RWPE1 (cell line): ENCODE data around the gene NKAPD1.

ENCODE experiments used
- CTCF ChIA-PET: fragments of 350-600 bp; sonication (Branson Sonifier 250); formaldehyde crosslinking; extraction: SDS; loops from one replicate; lab custom pipeline; 2021; lab: Yijun Ruan, JAX
- POLR2A ChIA-PET: fragments of 400-600 bp; formaldehyde crosslinking; extraction: SDS; loops from one replicate; lab custom pipeline; 2020; ENCODE audit warnings: antibody characterized with exemption; ENCODE audit not compliant: low non-redundant PET; lab: Yijun Ruan, JAX
- DNase-seq: peaks from one replicate; pipeline ENCODE4 v3.0.0; 2012; ENCODE audit warnings: low spot score
- H3K27ac ChIP-seq: fragments of 450-650 bp; 2 replicates; pipeline ENCODE4 v1.5.1; 2017
- TF ChIP-seq, protein P1 (sequence below): fragments of 450-650 bp; conservative IDR thresholded peaks from 2 replicates; pipeline ENCODE4 v1.5.1; 2017; ENCODE audit warnings: low read depth, mild to moderate bottlenecking

The NKAPD1 gene

DNA sequence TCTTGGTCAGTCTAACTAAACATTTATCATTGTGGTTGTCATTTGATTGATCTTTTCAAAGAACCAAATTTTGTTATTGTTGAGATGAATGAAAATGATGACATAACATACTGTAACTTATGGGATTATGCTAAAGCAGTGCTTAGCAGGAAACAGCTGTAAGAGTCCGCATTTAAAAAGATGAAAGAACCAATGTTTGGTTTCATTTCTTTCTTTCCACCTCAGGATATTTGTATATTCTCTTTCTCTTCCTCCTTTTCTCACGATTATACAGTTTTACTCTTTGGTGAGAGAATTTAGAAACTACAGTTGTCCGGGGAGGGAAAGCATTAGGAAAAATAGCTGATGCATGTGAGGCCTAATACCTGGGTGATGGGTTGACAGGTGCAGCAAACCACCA lies 23.4 kb upstream of the NKAPD1 start:
- H3K27ac ChIP-seq, result no peak overlapping the region
- POLR2A ChIA-PET, result no interaction called here
- no peak for DNase-seq
- TF ChIP-seq, protein P1, sequence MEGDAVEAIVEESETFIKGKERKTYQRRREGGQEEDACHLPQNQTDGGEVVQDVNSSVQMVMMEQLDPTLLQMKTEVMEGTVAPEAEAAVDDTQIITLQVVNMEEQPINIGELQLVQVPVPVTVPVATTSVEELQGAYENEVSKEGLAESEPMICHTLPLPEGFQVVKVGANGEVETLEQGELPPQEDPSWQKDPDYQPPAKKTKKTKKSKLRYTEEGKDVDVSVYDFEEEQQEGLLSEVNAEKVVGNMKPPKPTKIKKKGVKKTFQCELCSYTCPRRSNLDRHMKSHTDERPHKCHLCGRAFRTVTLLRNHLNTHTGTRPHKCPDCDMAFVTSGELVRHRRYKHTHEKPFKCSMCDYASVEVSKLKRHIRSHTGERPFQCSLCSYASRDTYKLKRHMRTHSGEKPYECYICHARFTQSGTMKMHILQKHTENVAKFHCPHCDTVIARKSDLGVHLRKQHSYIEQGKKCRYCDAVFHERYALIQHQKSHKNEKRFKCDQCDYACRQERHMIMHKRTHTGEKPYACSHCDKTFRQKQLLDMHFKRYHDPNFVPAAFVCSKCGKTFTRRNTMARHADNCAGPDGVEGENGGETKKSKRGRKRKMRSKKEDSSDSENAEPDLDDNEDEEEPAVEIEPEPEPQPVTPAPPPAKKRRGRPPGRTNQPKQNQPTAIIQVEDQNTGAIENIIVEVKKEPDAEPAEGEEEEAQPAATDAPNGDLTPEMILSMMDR, result no peak
- CTCF ChIA-PET, result interaction anchor here (0.6 kb wide), 1 partner anchor 31 kb away, joined by 3 read pairs; no protein-coding TSS in a partner anchor

DNA sequence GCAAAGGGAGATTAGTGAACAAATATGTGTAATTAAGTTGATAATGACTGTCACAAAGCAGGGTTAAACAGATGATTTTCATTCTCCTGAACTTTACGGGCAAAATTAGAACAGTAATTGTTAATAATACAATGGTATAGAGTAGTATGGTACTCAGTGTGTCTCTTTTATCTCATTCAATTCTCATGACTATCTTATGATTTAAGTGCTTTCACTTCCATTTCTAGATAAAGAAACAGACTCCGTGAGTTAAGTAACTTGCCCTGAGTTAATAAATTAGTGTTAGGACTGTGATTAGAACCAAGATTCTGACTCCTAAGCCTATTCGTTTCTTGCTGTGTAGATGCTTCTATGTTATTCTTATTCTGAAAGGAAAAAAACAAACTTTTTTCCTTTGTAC lies 22.3 kb upstream of the NKAPD1 start:
- POLR2A ChIA-PET, result no interaction called here
- CTCF ChIA-PET, result no interaction called here
- no peak for DNase-seq
- no peak overlapping the region for H3K27ac ChIP-seq
- TF ChIP-seq, protein P1, result no peak

DNA sequence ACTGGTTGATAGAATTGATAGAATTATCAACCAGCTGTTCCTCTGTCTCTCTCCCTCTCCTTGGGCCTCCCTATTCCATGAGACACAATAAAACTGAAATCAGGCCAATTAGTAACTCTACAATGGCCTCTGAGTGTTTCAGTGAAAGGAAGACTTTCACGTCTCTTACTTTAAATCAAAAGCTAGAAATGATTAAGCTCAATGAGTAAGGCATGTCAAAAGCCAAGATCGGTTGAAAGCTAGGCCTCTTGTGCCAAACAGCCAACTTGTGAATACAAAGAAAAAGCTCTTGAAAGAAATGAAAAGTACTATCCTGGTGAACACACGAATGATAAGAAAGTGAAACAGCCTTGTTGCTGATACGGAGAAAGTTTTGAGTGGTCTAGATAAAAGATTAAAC lies 16.9 kb upstream of the NKAPD1 start:
- POLR2A ChIA-PET, result no interaction called here
- CTCF ChIA-PET, result no interaction called here
- TF ChIP-seq, protein P1, result no peak
- no peak for DNase-seq
- H3K27ac ChIP-seq, result no peak overlapping the region

DNA sequence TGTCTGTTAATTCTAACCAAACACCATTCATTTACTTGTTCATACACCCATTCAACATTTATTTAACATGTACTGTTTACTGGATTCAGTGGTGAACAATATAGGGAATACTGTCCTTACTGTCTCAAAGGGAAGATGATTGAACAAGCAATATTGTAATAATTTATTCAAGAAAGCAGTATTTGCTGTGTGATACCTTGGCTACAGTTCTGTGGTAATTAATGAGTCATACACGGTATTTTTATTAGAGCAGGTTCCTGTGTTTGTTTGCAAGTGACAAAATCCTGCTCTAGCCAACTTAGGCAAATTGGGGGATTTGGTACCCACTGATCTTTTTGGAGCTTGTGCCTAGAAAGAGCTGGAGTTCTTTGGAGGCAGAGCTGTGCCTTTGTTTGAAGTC lies 16.0 kb upstream of the NKAPD1 start:
- CTCF ChIA-PET, result no interaction called here
- no peak overlapping the region for H3K27ac ChIP-seq
- DNase-seq, result no peak
- TF ChIP-seq, protein P1, result no peak
- POLR2A ChIA-PET, result no interaction called here

DNA sequence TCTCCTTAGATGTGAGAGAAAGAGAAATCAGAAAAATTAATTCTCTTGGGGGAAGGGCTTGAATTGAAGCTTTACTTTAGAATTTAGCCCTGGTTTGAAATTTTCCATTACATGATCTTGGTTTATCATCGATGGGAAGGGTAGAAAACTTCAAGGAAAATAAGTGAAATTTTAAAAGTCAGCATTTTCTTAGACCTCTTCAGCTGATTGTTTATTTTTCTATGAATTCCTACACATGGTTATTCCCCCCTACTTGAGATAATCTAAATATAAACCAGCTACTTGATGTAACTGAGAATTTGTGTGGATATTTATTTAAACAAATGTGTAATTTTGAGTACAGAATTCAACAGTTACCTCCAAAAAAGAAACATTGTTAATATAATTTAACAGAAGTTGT lies 11.2 kb upstream of the NKAPD1 start:
- TF ChIP-seq, protein P1, result no peak
- no peak overlapping the region for H3K27ac ChIP-seq
- no peak for DNase-seq
- POLR2A ChIA-PET, result no interaction called here
- CTCF ChIA-PET, result no interaction called here

DNA sequence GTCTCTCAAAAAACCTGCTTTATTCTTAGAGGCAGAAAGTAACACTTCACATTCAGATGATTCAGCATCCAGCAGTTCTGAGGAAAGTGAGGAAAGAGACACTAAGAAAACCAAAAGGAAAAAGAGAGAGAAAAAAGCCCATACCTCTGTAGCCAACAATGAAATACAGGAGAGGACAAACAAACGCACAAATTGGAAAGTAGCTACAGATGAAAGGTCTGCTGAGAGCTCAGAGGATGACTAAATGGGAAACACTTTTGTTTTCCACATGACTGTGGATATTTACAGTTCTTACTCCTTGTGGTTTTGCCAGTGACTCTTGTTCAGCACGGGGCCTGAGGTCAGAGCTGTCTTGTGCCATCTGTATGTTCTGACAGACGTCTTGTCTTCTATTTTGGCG lies 8.6 kb downstream of the NKAPD1 start:
- CTCF ChIA-PET, result interaction anchor here (0.6 kb wide), 1 partner anchor 130 kb away, joined by 4 read pairs; no protein-coding TSS in a partner anchor
- POLR2A ChIA-PET, result no interaction called here
- no peak overlapping the region for H3K27ac ChIP-seq
- DNase-seq, result no peak
- TF ChIP-seq, protein P1, result no peak
